ENCODE data around the gene CAMK1G.

The CAMK1G gene

DNA sequence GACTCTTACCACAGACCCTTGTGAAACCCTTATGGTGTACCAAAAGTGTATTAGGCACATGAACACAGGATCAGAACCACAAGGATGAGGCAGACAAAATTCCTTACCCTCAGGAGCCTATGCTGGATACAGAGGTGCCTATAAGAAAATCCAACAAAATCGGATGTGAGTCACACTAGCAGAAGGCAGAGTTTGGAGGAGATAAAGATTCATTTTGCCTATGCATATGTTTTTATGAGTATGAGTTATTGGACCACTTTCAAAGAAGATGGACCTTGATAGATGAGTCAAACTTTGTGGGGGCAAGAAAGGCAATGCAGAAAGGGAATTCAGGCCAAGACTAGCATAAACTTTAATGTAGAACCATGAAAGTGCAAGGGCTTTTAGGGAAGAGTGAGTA is 17.0 kb downstream of the CAMK1G start:
- H3K27ac ChIP-seq (ENCODE audit: low read length), result no peak overlapping the region
- no peaks in the 10 kb centered on the region for H3K36me3 ChIP-seq (ENCODE audit: control insufficient read depth in 2 of 2, insufficient read depth in 2 of 2, low read length in 2 of 2)
- no peaks in the 10 kb centered on the region for H3K4me1 ChIP-seq (ENCODE audit: control insufficient read depth, insufficient read depth, low read length)
- H3K4me3 ChIP-seq (ENCODE audit: low read length in 2 of 2), result no peak overlapping the region
- no peaks in the 10 kb centered on the region for H3K9me3 ChIP-seq (ENCODE audit: control insufficient read depth in 2 of 2, low read length in 2 of 2)
- no peaks in the 10 kb centered on the region for H3K27me3 ChIP-seq (ENCODE audit: control insufficient read depth in 1 of 2, insufficient read depth in 2 of 2, low read length in 2 of 2)
- no peak overlapping the region for H3K9ac ChIP-seq (ENCODE audit: low read length in 2 of 2)

DNA sequence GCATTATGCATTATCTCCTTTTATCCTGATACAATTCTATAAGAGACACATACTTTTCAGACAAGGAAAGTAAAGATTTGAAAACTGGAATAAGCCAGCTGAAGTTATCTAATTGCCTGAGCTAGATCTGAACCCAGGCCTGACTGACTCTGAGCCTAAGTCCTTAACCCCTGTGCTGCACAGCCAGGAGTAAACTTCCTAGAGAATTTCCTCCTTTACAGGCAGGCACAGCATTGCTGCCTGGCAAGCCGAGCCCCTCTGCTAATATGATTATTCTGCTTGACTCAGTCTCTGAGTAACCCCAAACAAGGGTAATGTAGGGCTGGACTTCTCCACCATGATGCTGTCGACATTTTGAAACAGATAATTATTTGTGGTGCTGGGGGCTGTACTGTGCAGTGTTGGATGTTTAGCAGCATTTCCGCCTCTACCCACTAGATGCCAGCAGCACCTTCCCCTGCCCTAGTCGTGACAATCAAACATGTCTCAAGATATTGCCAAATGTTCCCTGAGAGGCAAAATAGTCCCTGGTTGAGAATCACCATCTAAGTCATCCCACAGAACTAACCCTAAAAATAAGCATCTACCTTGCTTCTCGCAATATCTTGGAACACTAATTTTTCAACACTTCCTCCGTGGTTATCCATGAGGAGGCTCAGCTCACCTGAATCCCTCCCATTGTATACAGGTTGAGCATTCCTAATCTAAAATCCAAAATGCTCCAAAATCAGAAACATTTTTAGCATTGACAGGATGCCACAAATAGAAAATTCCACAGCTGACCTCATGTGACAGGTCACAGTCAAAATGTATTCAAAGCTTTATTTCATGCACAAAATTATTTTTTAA is 18.5 kb downstream of the CAMK1G start:
- H3K4me3 ChIP-seq (ENCODE audit: low read length in 2 of 2), result no peak overlapping the region
- H3K9ac ChIP-seq (ENCODE audit: low read length in 2 of 2), result no peak overlapping the region
- no peaks in the 10 kb centered on the region for H3K36me3 ChIP-seq (ENCODE audit: control insufficient read depth in 2 of 2, insufficient read depth in 2 of 2, low read length in 2 of 2)
- no peaks in the 10 kb centered on the region for H3K4me1 ChIP-seq (ENCODE audit: control insufficient read depth, insufficient read depth, low read length)
- no peak overlapping the region for H3K27ac ChIP-seq (ENCODE audit: low read length)
- no peaks in the 10 kb centered on the region for H3K27me3 ChIP-seq (ENCODE audit: control insufficient read depth in 1 of 2, insufficient read depth in 2 of 2, low read length in 2 of 2)
- H3K9me3 ChIP-seq (ENCODE audit: control insufficient read depth in 2 of 2, low read length in 2 of 2), result no peaks in the 10 kb centered on the region

DNA sequence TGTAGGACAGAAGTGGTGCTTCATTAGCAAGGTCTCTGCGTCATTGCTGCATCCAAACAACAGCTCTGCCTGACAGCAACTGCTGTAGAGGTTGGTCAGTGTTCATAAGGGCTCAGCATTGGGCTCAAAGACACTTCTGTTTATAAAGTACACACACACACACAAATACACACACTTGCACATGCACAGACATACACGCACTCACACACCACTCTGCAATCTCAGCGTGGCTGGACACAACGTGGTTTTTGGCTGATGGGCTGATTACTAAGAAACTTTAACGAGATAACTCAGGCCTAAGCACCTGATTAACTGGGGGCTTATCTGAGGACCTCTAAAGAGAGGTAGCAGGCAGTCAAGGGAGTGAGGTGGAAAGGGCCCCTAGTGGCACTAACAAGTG is 20.4 kb downstream of the CAMK1G start:
- no peaks in the 10 kb centered on the region for H3K4me1 ChIP-seq (ENCODE audit: control insufficient read depth, insufficient read depth, low read length)
- H3K36me3 ChIP-seq (ENCODE audit: control insufficient read depth in 2 of 2, insufficient read depth in 2 of 2, low read length in 2 of 2), result no peaks in the 10 kb centered on the region
- H3K27ac ChIP-seq (ENCODE audit: low read length), result no peak overlapping the region
- no peak overlapping the region for H3K4me3 ChIP-seq (ENCODE audit: low read length in 2 of 2)
- H3K27me3 ChIP-seq (ENCODE audit: control insufficient read depth in 1 of 2, insufficient read depth in 2 of 2, low read length in 2 of 2), result no peaks in the 10 kb centered on the region
- H3K9me3 ChIP-seq (ENCODE audit: control insufficient read depth in 2 of 2, low read length in 2 of 2), result no peaks in the 10 kb centered on the region
- no peak overlapping the region for H3K9ac ChIP-seq (ENCODE audit: low read length in 2 of 2)

DNA sequence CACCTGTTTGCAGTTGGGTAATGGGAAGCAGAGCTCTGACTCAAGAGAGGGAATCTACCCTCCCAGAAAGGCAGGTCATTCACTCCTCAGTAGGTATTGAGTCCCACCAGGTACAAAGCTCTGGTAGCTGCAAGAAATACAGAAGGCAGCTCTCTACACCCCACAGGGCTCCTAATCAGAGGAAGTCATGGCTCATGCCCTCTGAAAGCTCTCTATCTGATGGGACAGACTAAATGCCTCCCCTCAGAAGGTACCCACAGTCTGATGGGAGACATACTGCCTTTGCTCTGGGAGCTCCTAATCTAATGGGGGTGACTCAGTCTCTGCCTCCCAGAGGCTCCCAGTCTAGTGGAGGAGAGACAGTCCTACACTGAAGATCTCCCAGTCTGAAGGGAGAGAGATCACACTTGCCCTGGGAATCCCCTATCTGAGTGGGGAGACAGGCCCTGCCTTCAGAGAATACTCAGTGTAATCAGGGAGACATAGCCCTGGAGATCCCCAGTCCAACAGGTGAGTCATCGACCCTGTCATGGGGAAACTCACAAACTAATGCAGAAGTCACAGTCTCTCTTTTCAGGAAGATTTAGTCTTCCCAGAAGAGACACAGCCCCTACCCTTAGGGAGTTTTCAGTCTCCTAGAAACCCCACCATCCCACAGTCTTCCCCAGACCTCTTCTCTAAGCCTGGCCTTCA is 23.7 kb downstream of the CAMK1G start:
- no peak overlapping the region for H3K9ac ChIP-seq (ENCODE audit: low read length in 2 of 2)

DNA sequence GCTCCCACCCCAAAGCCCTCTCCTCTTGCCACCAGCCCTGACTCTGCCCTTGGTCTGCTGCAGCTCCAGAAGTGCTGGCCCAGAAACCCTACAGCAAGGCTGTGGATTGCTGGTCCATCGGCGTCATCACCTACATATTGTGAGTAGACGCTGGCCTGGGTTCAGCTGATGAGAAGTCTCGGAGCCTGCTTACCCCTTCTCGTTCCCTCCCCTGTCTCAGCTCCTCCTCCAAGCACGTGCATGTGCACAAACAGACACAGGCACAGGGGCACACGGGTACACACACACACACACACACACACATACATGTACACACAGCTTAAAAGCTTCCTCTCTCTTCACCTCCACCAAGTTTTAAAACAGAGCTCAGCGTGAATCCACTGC is 24.3 kb downstream of the CAMK1G start:
- no peaks in the 10 kb centered on the region for H3K36me3 ChIP-seq (ENCODE audit: control insufficient read depth in 2 of 2, insufficient read depth in 2 of 2, low read length in 2 of 2)
- no peak overlapping the region for H3K27ac ChIP-seq (ENCODE audit: low read length)
- H3K4me3 ChIP-seq (ENCODE audit: low read length in 2 of 2), result no peak overlapping the region
- H3K9ac ChIP-seq (ENCODE audit: low read length in 2 of 2), result no peak overlapping the region
- no peaks in the 10 kb centered on the region for H3K4me1 ChIP-seq (ENCODE audit: control insufficient read depth, insufficient read depth, low read length)
- H3K27me3 ChIP-seq (ENCODE audit: control insufficient read depth in 1 of 2, insufficient read depth in 2 of 2, low read length in 2 of 2), result no peaks in the 10 kb centered on the region
- H3K9me3 ChIP-seq (ENCODE audit: control insufficient read depth in 2 of 2, low read length in 2 of 2), result no peaks in the 10 kb centered on the region

More for the DNA sequence above, 23.7 kb downstream of the CAMK1G start:
- no peaks in the 10 kb centered on the region for H3K36me3 ChIP-seq (ENCODE audit: control insufficient read depth in 2 of 2, insufficient read depth in 2 of 2, low read length in 2 of 2)
- H3K4me1 ChIP-seq (ENCODE audit: control insufficient read depth, insufficient read depth, low read length), result no peaks in the 10 kb centered on the region
- no peak overlapping the region for H3K4me3 ChIP-seq (ENCODE audit: low read length in 2 of 2)
- H3K27me3 ChIP-seq (ENCODE audit: control insufficient read depth in 1 of 2, insufficient read depth in 2 of 2, low read length in 2 of 2), result no peaks in the 10 kb centered on the region
- no peaks in the 10 kb centered on the region for H3K9me3 ChIP-seq (ENCODE audit: control insufficient read depth in 2 of 2, low read length in 2 of 2)
- no peak overlapping the region for H3K27ac ChIP-seq (ENCODE audit: low read length)

DNA sequence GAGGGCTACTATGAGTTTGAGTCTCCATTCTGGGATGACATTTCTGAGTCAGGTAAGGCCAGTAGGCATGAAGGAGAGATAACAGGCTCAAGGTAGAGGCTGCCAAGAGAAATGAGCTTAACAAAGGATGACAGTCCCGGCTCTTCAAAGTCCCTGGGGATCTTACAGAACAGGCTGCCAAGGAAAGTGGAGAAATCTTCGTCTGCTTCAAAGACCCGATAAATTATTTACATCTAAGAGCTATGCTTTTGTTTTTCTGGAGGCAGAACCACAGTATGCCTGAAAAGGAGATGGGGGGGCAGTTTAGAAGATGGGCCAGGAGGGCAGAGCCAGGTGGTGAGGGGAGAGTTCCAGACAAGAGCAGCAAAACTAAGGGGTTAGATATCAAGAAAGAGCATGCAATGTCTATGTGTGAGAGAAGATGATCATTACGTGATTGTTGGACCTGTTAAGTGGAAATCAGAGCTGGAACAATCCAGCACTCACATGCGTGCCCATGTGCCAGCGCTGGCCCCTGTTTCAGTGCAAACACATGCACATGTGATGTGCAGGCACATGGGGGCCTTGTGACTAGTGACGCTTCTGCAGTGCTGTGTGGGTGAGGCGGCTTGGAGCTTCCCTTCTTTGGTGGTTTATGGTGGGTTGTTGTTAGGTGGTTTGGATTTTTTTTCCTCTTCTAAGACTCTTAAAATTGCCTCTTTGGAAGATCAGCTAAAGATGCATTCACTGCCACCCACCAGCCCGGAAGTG is 25.7 kb downstream of the CAMK1G start:
- H3K4me1 ChIP-seq (ENCODE audit: control insufficient read depth, insufficient read depth, low read length), result no peaks in the 10 kb centered on the region
- H3K4me3 ChIP-seq (ENCODE audit: low read length in 2 of 2), result no peak overlapping the region
- no peaks in the 10 kb centered on the region for H3K36me3 ChIP-seq (ENCODE audit: control insufficient read depth in 2 of 2, insufficient read depth in 2 of 2, low read length in 2 of 2)
- no peaks in the 10 kb centered on the region for H3K27me3 ChIP-seq (ENCODE audit: control insufficient read depth in 1 of 2, insufficient read depth in 2 of 2, low read length in 2 of 2)
- no peak overlapping the region for H3K27ac ChIP-seq (ENCODE audit: low read length)
- no peak overlapping the region for H3K9ac ChIP-seq (ENCODE audit: low read length in 2 of 2)
- H3K9me3 ChIP-seq (ENCODE audit: control insufficient read depth in 2 of 2, low read length in 2 of 2), result no peaks in the 10 kb centered on the region

DNA sequence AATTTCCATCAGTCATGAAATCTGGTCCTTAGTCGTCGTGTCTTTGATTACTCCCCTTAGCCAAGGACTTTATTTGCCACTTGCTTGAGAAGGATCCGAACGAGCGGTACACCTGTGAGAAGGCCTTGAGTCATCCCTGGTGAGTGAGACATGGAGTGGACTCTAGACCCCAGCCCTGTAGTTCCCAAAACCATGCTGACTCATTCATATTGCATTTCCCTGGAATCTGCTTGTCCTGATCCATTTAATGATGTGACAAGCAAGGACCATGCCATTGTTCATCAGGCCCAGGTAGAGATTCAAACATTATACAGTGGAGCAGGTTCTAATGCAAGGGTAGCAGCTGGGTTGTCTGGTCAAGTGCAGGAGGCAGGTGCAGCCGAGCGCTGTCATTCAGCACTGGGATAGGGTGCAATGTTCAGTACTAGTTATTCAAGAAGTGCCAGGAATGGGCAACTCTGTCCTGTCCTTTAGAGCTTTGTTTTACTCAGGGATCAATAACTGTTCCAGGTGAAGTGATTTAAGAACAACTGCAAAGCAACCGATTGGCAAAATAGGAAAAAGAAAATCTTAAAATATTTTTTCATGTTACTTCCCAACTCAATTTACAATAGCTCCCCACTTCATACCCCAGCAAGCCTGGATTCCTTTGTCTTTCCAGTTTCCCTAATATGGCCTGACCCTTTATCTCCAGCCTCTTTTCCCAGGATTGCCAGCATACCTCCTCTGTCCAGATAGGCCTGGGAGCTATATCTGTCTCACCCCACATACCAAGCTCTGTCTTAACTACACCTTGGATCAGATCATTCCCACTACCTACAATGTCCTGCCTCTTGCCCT is 26.5 kb downstream of the CAMK1G start:
- Histone ChIP-seq H3K27me3 (ENCODE audit: control insufficient read depth in 1 of 2, insufficient read depth in 2 of 2, low read length in 2 of 2) (no peaks in the 10 kb centered on the region), H3K9ac (ENCODE audit: low read length in 2 of 2) (no peak overlapping the region), H3K4me3 (ENCODE audit: low read length in 2 of 2) (no peak overlapping the region), H3K36me3 (ENCODE audit: control insufficient read depth in 2 of 2, insufficient read depth in 2 of 2, low read length in 2 of 2) (no peaks in the 10 kb centered on the region), H3K4me1 (ENCODE audit: control insufficient read depth, insufficient read depth, low read length) (no peaks in the 10 kb centered on the region), H3K9me3 (ENCODE audit: control insufficient read depth in 2 of 2, low read length in 2 of 2) (no peaks in the 10 kb centered on the region), H3K27ac (ENCODE audit: low read length) (no peak overlapping the region)

DNA sequence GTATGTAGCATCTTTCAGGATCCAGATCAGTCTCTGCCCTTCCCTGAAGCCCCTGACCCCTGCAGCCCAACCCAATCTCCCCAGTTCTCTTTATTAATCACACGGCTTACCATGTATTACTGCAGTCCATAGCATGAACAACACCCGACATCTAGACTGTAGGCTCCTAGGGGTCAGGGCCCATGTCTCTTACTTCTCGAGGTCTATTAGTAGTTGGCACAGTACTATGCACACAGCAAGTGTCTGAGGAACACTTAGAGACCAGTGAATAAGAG is 27.1 kb downstream of the CAMK1G start:
- H3K9me3 ChIP-seq (ENCODE audit: control insufficient read depth in 2 of 2, low read length in 2 of 2), result no peaks in the 10 kb centered on the region
- no peaks in the 10 kb centered on the region for H3K4me1 ChIP-seq (ENCODE audit: control insufficient read depth, insufficient read depth, low read length)
- no peak overlapping the region for H3K27ac ChIP-seq (ENCODE audit: low read length)
- no peaks in the 10 kb centered on the region for H3K36me3 ChIP-seq (ENCODE audit: control insufficient read depth in 2 of 2, insufficient read depth in 2 of 2, low read length in 2 of 2)
- no peak overlapping the region for H3K4me3 ChIP-seq (ENCODE audit: low read length in 2 of 2)
- no peaks in the 10 kb centered on the region for H3K27me3 ChIP-seq (ENCODE audit: control insufficient read depth in 1 of 2, insufficient read depth in 2 of 2, low read length in 2 of 2)
- no peak overlapping the region for H3K9ac ChIP-seq (ENCODE audit: low read length in 2 of 2)

DNA sequence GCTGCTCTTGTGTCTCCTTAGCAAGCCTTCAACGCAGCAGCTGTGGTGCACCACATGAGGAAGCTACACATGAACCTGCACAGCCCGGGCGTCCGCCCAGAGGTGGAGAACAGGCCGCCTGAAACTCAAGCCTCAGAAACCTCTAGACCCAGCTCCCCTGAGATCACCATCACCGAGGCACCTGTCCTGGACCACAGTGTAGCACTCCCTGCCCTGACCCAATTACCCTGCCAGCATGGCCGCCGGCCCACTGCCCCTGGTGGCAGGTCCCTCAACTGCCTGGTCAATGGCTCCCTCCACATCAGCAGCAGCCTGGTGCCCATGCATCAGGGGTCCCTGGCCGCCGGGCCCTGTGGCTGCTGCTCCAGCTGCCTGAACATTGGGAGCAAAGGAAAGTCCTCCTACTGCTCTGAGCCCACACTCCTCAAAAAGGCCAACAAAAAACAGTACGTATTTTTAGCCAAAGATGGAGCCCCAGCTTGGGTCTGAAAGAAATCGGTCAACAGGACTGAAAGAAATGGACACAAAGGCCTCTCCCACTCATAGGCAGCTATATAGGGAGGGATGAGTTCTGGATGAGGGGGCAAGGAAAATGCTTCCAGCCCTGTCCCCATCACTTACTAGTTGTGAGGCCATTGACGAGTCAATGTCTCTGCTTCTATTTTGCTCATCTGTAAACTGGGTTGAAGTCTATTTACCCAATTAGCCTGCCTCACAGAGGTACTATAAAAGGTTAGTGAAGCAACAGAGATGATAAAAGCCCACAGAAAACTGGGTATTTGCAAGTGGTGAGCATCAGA is 28.5 kb downstream of the CAMK1G start:
- Histone ChIP-seq H3K27ac (ENCODE audit: low read length) (no peak overlapping the region), H3K36me3 (ENCODE audit: control insufficient read depth in 2 of 2, insufficient read depth in 2 of 2, low read length in 2 of 2) (no peaks in the 10 kb centered on the region), H3K4me3 (ENCODE audit: low read length in 2 of 2) (no peak overlapping the region), H3K9me3 (ENCODE audit: control insufficient read depth in 2 of 2, low read length in 2 of 2) (no peaks in the 10 kb centered on the region), H3K4me1 (ENCODE audit: control insufficient read depth, insufficient read depth, low read length) (no peaks in the 10 kb centered on the region), H3K9ac (ENCODE audit: low read length in 2 of 2) (no peak overlapping the region), H3K27me3 (ENCODE audit: control insufficient read depth in 1 of 2, insufficient read depth in 2 of 2, low read length in 2 of 2) (no peaks in the 10 kb centered on the region)

All from stomach smooth muscle (tissue), 2 donors.